C4-2B (cell line): ENCODE measurements around the gene VRTN.

Source experiments
- H3K27ac ChIP-seq: fragments of 450-650 bp; 2 replicates; pipeline ENCODE4 v1.5.1; 2017
- ZFX ChIP-seq: fragments of 450-650 bp; IDR thresholded peaks from 2 replicates; pipeline ENCODE4 v1.6.1; 2017
- TF ChIP-seq, protein P1 (sequence below): fragments of 450-650 bp; conservative IDR thresholded peaks from 2 replicates; pipeline ENCODE4 v1.5.1; 2017; ENCODE audit warnings: mild to moderate bottlenecking

The VRTN gene

DNA sequence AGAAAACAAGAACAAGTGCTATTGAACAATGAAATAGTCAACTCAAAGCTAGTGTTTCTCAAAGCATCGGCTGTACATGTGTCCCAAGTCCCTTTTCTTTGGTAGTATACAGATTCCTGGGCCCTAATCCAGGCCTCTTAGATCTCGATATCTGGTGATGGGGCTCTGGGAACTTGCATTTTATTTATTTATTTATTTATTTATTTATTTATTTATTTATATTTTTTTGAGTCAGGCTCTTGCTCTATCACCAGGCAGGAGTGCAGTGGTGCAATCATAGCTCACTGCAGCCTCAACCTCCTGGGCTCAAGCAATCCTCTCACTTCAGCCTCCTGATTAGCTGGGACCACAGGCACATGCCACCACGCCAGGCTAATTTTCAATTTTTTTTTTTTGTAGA, 60.6 kb downstream of the VRTN start:
- H3K27ac ChIP-seq, result no peak overlapping the region

DNA sequence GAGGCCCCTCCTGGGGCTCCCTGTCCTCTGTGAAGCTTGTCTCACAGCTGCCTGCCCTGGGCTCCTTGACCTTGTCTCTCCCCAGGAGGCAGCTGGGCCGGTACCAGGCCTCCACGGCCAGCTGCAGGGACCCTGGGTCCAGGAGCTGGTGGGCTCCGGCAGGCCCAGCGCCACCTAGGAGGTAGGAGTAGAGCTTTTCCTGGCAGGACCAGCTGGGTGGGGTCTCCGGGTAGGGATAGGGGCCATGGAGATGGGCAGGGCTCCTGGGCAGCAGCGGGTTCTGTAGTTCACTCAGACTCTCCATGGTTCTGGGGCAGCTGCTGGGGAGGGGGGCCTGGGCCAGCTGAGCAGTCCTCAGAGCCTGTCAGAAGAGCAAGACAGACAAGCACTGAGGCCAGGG, 61.2 kb downstream of the VRTN start:
- no peak overlapping the region for H3K27ac ChIP-seq
- no peak for TF ChIP-seq ZFX
- TF ChIP-seq, protein P1, sequence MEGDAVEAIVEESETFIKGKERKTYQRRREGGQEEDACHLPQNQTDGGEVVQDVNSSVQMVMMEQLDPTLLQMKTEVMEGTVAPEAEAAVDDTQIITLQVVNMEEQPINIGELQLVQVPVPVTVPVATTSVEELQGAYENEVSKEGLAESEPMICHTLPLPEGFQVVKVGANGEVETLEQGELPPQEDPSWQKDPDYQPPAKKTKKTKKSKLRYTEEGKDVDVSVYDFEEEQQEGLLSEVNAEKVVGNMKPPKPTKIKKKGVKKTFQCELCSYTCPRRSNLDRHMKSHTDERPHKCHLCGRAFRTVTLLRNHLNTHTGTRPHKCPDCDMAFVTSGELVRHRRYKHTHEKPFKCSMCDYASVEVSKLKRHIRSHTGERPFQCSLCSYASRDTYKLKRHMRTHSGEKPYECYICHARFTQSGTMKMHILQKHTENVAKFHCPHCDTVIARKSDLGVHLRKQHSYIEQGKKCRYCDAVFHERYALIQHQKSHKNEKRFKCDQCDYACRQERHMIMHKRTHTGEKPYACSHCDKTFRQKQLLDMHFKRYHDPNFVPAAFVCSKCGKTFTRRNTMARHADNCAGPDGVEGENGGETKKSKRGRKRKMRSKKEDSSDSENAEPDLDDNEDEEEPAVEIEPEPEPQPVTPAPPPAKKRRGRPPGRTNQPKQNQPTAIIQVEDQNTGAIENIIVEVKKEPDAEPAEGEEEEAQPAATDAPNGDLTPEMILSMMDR, result no peak

More for the DNA sequence above, 60.6 kb downstream of the VRTN start:
- TF ChIP-seq ZFX, result no peak
- TF ChIP-seq, protein P1, result no peak
